Uterus (tissue), 2 donors: Measurements from ENCODE around the gene ATP6V0B.

Experiments
- POLR2A ChIP-seq, 2 donors: fragments of 450-650 bp; IDR thresholded peaks; one replicate each; pipeline ENCODE4 v1.6.1; 2016; ENCODE audit warnings: antibody characterized with exemption in 2 of 2, mild to moderate bottlenecking in 1 of 2, moderate library complexity in 1 of 2
- TF ChIP-seq, protein P1 (sequence below), 4 experiments: fragments of 200-600 bp in 2 of 4; fragments of 450-650 bp in 2 of 4; sonication (generic) in 2 of 4; IDR thresholded peaks; one replicate each; pipeline ENCODE4 v1.5.1; 2016 to 2019; ENCODE audit warnings: antibody characterized with exemption in 4 of 4, mild to moderate bottlenecking in 2 of 4, moderate library complexity in 1 of 4

DNA sequence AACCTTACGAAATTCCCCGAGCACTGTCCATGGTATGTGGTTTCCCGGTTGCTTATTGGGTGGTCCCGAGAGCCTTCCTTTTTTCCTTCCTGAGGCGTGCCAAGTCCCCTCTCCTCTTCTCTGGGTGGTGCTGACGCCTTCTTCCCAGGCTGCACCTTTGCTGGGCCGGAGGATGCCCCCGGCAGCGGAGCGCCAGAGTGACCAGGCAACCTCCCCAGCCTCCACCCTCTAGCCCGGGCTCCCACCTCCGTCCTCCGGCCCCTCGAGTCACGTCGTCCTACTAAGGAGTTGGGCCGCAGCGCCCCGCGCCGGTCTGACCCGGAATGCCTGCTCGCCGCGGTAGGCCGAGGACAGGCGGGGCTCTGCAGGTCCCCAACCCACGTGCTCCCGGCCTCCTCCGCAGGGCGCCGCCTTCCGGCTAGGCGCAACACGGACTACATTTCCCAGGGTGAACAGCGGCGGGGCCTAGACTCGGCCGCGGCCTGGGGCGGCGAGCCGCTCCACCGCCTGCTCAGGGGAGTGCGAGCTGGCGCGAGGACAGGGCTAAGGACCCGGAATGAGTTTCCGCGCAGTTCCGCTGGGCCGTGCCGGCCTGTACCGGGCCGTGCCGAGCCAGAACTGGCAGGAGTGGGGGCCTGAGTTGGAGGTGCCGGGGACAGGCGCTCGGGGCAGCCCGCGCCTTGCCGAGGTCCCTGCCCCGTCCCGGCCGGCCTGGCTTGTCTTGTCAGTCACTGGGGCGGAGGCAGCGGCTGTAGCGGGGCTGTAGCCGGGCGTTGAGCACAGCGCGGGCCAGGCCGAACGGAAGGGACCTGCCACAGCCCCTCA is 28.3 kb upstream of the ATP6V0B start, which contains the start of gene IPO13:
- TF ChIP-seq, protein P1, sequence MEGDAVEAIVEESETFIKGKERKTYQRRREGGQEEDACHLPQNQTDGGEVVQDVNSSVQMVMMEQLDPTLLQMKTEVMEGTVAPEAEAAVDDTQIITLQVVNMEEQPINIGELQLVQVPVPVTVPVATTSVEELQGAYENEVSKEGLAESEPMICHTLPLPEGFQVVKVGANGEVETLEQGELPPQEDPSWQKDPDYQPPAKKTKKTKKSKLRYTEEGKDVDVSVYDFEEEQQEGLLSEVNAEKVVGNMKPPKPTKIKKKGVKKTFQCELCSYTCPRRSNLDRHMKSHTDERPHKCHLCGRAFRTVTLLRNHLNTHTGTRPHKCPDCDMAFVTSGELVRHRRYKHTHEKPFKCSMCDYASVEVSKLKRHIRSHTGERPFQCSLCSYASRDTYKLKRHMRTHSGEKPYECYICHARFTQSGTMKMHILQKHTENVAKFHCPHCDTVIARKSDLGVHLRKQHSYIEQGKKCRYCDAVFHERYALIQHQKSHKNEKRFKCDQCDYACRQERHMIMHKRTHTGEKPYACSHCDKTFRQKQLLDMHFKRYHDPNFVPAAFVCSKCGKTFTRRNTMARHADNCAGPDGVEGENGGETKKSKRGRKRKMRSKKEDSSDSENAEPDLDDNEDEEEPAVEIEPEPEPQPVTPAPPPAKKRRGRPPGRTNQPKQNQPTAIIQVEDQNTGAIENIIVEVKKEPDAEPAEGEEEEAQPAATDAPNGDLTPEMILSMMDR (IDR thresholded peaks at IDR 0.05): peak; percentile 74 to 84 (median 80)
- TF ChIP-seq POLR2A (IDR thresholded peaks at IDR 0.05): peak in 1 of 2 donors; percentile 53
